ENCODE results near the gene GULP1. TPM values are rescaled to one million over a fixed set of nuclear protein-coding genes. Genes with fewer than 3 reads are reported as not detected.

The GULP1 gene
- total and polyA plus RNA-seq, 7 donors = 5.6 to 18.0 (median 11.3) TPM

DNA sequence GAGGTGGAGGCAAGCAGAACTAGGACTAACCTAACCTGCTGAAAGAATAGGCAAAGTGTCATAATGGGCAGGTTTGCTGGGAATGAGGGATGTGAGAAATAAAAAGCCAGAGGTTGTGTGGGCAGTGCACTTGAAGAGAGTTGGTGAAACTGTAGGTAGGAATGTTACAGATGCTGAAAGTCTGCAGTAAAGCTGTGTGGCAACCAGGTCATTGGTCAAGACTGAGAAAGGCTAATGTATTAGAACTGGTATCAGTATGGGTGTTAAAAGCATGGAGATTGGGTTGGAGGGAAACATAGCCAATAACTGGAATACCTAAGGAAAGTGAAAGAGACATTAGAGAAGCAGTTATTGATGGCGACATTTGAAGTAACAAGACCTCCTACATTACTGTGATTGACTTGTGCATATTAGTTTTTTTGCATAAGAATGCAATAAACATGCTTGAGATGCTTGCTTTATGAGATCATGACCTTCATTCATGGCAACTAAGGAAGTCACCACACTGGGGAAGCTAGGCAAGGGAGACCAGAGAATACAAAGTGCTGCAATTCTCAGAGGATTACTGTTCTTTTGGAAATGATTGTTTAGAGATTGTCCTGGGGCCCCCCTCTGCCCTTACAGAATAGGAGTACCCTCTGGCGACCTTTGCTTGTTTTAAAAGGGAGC, 11.8 kb downstream of the GULP1 start:
- no peak overlapping the region for H3K27ac ChIP-seq
- 88 to 91% (median 90%) methylated on average over 2 of the region's 2 CpGs for WGBS, 3 donors
- no peak overlapping the region for H3K4me3 ChIP-seq
- no peaks in the 10 kb centered on the region for H3K36me3 ChIP-seq (ENCODE audit: insufficient read depth in 1 of 2, low read depth in 1 of 2)
- H3K9me3 ChIP-seq = no peaks in the 10 kb centered on the region
- TF ChIP-seq, protein P1, sequence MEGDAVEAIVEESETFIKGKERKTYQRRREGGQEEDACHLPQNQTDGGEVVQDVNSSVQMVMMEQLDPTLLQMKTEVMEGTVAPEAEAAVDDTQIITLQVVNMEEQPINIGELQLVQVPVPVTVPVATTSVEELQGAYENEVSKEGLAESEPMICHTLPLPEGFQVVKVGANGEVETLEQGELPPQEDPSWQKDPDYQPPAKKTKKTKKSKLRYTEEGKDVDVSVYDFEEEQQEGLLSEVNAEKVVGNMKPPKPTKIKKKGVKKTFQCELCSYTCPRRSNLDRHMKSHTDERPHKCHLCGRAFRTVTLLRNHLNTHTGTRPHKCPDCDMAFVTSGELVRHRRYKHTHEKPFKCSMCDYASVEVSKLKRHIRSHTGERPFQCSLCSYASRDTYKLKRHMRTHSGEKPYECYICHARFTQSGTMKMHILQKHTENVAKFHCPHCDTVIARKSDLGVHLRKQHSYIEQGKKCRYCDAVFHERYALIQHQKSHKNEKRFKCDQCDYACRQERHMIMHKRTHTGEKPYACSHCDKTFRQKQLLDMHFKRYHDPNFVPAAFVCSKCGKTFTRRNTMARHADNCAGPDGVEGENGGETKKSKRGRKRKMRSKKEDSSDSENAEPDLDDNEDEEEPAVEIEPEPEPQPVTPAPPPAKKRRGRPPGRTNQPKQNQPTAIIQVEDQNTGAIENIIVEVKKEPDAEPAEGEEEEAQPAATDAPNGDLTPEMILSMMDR (IDR thresholded peaks at IDR 0.05) = no peak
- DNase-seq (no peak), ATAC-seq (no peak)
- intact Hi-C loops (cut with DNase I) = no loop called here
- no peaks in the 10 kb centered on the region for H3K27me3 ChIP-seq (ENCODE audit: insufficient read depth in 3 of 3, low read length in 2 of 3)
- peaks cover 7% of the 10 kb centered on the region for H3K4me1 ChIP-seq

DNA sequence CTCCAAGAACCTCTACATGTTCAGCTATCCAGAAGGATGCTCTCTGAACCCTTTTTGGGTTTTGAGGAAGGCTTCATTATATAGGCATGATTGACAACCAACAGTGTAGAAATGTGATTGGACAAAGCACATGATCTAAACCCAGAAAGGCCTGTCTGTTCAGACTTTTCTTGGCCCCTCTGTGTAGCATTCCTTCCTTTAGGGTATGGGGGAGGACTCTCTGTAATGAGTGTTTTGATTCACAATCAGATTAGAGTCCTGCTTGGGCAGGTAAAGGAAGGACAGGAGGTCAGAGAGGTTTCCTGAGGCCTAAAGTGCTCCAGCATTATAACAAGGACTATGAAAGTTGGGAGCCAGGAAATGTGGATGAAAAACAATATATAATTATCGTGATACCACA, 13.6 kb downstream of the GULP1 start:
- no peaks in the 10 kb centered on the region for H3K27me3 ChIP-seq (ENCODE audit: insufficient read depth in 3 of 3, low read length in 2 of 3)
- H3K36me3 ChIP-seq (ENCODE audit: insufficient read depth in 1 of 2, low read depth in 1 of 2) = no peaks in the 10 kb centered on the region
- H3K4me1 ChIP-seq = peaks cover 7% of the 10 kb centered on the region
- no peak for DNase-seq
- H3K27ac ChIP-seq = no peak overlapping the region
- no peaks in the 10 kb centered on the region for H3K9me3 ChIP-seq
- ATAC-seq = no peak
- TF ChIP-seq, protein P1 (IDR thresholded peaks at IDR 0.05) = no peak
- H3K4me3 ChIP-seq = no peak overlapping the region
- 79 to 95% (median 90%) methylated on average over 1 of the region's 1 CpG for WGBS, 3 donors
- intact Hi-C loops (cut with DNase I) = no loop called here

DNA sequence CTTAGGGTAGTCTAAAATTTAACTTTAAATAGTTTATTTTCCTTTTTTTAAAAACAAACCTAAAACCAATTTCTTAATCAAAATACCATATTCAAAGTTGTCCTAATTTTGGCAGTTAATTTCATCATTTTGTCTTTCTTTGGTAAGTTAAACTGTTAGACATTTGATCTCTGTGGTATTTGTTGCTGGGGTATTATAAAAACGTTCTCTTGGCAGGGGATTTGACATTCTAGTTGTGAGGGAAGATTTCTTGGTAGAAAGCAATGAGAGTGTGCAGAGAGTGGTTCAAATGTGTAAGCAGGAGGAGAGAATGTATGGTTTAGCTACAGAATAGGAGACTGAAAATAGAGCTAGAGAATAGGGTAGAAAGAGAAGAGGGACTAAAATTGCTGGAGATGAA, 14.6 kb downstream of the GULP1 start:
- Histone ChIP-seq H3K27ac (no peak overlapping the region), H3K4me1 (peaks cover 7% of the 10 kb centered on the region), H3K36me3 (ENCODE audit: insufficient read depth in 1 of 2, low read depth in 1 of 2) (no peaks in the 10 kb centered on the region), H3K9me3 (no peaks in the 10 kb centered on the region), H3K4me3 (no peak overlapping the region), H3K27me3 (ENCODE audit: insufficient read depth in 3 of 3, low read length in 2 of 3) (no peaks in the 10 kb centered on the region)
- TF ChIP-seq, protein P1 (IDR thresholded peaks at IDR 0.05) = no peak
- intact Hi-C loops (cut with DNase I) = no loop called here
- DNase-seq (no peak), ATAC-seq (no peak)
- 3 to 16% (median 11%) methylated on average over 1 of the region's 1 CpG for WGBS, 3 donors

DNA sequence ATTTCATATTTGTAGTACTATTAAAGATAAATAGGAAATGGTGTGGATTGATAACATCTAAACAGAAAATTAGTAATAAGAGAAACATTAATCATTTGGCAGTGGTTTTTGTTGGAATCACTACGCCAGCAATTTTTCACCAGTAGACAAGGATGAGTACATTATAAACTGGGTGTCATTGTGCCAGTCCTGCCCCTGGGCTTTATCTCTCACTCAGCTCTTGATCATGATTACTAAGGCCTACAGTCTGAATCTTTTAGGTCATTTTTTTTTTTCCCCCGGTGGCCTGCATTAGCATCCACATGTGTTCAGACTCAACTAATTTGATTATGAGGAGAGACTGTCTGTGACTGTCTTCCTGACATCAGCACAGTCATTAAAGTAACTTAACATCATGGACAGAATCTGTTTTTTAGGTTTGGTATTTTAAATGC, 16.2 kb downstream of the GULP1 start:
- no peak overlapping the region for H3K27ac ChIP-seq
- H3K27me3 ChIP-seq (ENCODE audit: insufficient read depth in 3 of 3, low read length in 2 of 3) = no peaks in the 10 kb centered on the region
- H3K4me3 ChIP-seq = no peak overlapping the region
- WGBS, 3 donors = 62 to 68% (median 67%) methylated on average over 2 of the region's 2 CpGs
- DNase-seq (no peak), ATAC-seq (no peak)
- intact Hi-C loops (cut with DNase I) = no loop called here
- peaks cover 7% of the 10 kb centered on the region for H3K4me1 ChIP-seq
- TF ChIP-seq, protein P1 (IDR thresholded peaks at IDR 0.05) = no peak
- no peaks in the 10 kb centered on the region for H3K36me3 ChIP-seq (ENCODE audit: insufficient read depth in 1 of 2, low read depth in 1 of 2)
- no peaks in the 10 kb centered on the region for H3K9me3 ChIP-seq

DNA sequence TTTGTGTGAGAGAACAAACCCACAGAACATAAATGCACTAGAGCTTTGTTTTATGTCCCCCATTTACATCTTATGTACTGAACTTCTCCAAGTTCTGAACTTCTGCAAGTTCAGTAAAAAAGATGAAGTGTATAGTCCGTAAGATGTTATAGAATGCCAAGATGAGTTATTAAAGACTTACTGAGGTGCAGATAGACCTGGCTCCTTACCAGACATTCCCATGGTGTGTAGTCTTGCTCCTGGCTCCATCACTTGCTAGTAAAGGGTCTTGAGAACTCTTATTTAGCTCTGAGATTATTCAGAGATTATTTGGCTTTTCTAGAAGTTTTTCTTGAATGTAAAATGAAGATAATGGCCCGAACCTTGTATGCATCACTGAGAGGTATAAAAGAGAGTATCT, 16.8 kb downstream of the GULP1 start:
- no peak for DNase-seq
- WGBS, 3 donors = 43 to 74% (median 73%) methylated on average over 2 of the region's 2 CpGs
- intact Hi-C loops (cut with DNase I) = no loop called here
- TF ChIP-seq, protein P1 (IDR thresholded peaks at IDR 0.05) = no peak
- no peak for ATAC-seq
- H3K36me3 ChIP-seq (ENCODE audit: insufficient read depth in 1 of 2, low read depth in 1 of 2) = no peaks in the 10 kb centered on the region
- H3K27me3 ChIP-seq (ENCODE audit: insufficient read depth in 3 of 3, low read length in 2 of 3) = no peaks in the 10 kb centered on the region
- no peaks in the 10 kb centered on the region for H3K9me3 ChIP-seq
- H3K27ac ChIP-seq = no peak overlapping the region
- peaks cover 7% of the 10 kb centered on the region for H3K4me1 ChIP-seq
- H3K4me3 ChIP-seq = no peak overlapping the region

Measured in psoas muscle (tissue), 8 donors.